Choroid plexus epithelial cell (primary cell): Measurements from ENCODE around the gene MTSS2.

Experiments
- DNase-seq: peaks from one replicate; pipeline ENCODE4 v3.0.0-alpha.2; 2010; ENCODE audit warnings: low read depth
- H3K4me3 ChIP-seq: 2 replicates; pipeline ENCODE4 v1.5.1; 2011; ENCODE audit warnings: low read depth, mild to moderate bottlenecking, control low read depth, low read length, moderate library complexity
- CTCF ChIP-seq: conservative IDR thresholded peaks from 2 replicates; pipeline ENCODE4 v1.5.1; 2011; ENCODE audit warnings: low read depth, mild to moderate bottlenecking, control low read depth, inconsistent platforms, low read length, moderate library complexity

Gene MTSS2

GRCh38 chr16:70656065-70656711, 29.7 kb downstream of the MTSS2 start:
- no peak for DNase-seq
- TF ChIP-seq CTCF = no peak
- no peak overlapping the region for H3K4me3 ChIP-seq

GRCh38 chr16:70653809-70654771, 31.8 kb downstream of the MTSS2 start:
- peak; percentile 87 for TF ChIP-seq CTCF
- H3K4me3 ChIP-seq = peak overlapping the region; percentile 55

GRCh38 chr16:70653406-70653805, 32.4 kb downstream of the MTSS2 start:
- DNase-seq = no peak
- no peak for TF ChIP-seq CTCF

More at GRCh38 chr16:70653809-70654771, 31.8 kb downstream of the MTSS2 start:
- peak; percentile 90 for DNase-seq

GRCh38 chr16:70652322-70652721, 33.5 kb downstream of the MTSS2 start:
- H3K4me3 ChIP-seq = no peak overlapping the region
- no peak for TF ChIP-seq CTCF
- no peak for DNase-seq

More at GRCh38 chr16:70653406-70653805, 32.4 kb downstream of the MTSS2 start:
- no peak overlapping the region for H3K4me3 ChIP-seq

GRCh38 chr16:70651524-70651923, 34.3 kb downstream of the MTSS2 start:
- H3K4me3 ChIP-seq = no peak overlapping the region
- TF ChIP-seq CTCF = no peak
- DNase-seq = peak; percentile 28

- H3K4me3 ChIP-seq = no peak overlapping the region
- DNase-seq = no peak
These were observed 35.6 kb downstream of the MTSS2 start for GRCh38 chr16:70650216-70650615.

More at GRCh38 chr16:70650216-70650615, 35.6 kb downstream of the MTSS2 start:
- no peak for TF ChIP-seq CTCF
